ENCODE measurements around the gene MAG. TPM values are rescaled to one million over a fixed set of nuclear protein-coding genes. Genes with fewer than 3 reads are reported as not detected.

The MAG gene
- total and polyA plus RNA-seq, 9 of the 15 experiments (the other 6 are each of a cell fraction or from before 2014, with no cell fraction given), result 0.11 to 10.0 (median 1.6) TPM

DNA sequence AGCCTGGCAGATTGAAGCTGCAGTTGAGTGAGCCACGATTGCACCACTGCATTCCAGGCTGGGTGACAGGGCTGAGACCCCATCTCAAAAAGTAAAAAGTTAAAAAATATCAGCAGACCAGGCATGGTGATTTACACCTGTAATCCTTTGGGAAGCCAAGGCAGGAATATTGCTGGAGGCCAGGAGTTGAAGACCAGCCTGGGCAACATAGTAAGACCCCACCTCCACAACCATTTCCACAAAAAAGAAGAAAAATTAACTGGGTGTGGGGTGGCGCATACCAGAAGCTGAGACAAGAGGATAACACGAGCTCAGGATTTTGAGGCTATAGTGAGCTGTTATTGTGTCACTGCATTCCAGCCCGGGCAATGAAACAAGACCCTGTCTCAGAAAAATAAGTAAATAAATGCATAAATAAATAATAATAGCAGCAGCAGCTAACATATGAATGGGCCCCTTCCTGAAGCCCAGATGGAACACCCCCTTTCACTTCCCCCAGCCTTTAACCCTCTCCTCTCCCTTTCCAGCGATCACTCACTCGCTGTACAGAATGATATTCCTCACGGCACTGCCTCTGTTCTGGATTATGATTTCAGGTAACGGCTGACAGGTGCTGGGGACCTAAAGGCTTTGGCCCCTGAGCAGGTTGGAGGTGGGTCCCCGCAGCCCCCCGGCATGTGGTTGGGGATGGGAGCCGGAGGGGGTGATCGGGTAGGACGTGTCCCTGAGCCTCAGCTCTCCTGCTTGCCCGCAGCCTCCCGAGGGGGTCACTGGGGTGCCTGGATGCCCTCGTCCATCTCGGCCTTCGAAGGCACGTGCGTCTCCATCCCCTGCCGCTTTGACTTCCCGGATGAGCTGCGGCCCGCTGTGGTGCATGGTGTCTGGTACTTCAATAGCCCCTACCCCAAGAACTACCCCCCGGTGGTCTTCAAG is 3.2 kb downstream of the MAG start:
- H3K4me2 ChIP-seq (ENCODE audit: insufficient read depth, low read length), result no peak overlapping the region
- peak overlapping the region; percentile 7; the same call in 1 of the 2 replicates for H2AFZ ChIP-seq (ENCODE audit: low read depth, low read length)
- no peaks in the 10 kb centered on the region for H3K9me3 ChIP-seq (replicated peaks; ENCODE audit: control insufficient read depth, insufficient read depth, low read depth, low read length)
- TF ChIP-seq ZNF121 (CRISPR knock-in tag; conservative IDR thresholded peaks at IDR 0.05), result peak; percentile 39; the same call in 1 of the 2 replicates
- peak; percentile 50; the same call in 1 of the 2 replicates for TF ChIP-seq ZBTB7A (IDR thresholded peaks at IDR 0.05; ENCODE audit: borderline replicate concordance, control insufficient read depth, low read depth, low read length)
- TF ChIP-seq HNRNPH1 (optimal IDR thresholded peaks at IDR 0.05; ENCODE audit: low read depth, low read length), result no peak
- TF ChIP-seq, protein P1, sequence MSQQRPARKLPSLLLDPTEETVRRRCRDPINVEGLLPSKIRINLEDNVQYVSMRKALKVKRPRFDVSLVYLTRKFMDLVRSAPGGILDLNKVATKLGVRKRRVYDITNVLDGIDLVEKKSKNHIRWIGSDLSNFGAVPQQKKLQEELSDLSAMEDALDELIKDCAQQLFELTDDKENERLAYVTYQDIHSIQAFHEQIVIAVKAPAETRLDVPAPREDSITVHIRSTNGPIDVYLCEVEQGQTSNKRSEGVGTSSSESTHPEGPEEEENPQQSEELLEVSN (IDR thresholded peaks at IDR 0.05; ENCODE audit: borderline replicate concordance in 1 of 2, extremely low read depth in 1 of 2, insufficient read depth in 1 of 2, insufficient read length in 1 of 2, low read depth in 1 of 2, low read length in 1 of 2, poor library complexity in 1 of 2, severe bottlenecking in 1 of 2), result peak in 1 of 2 experiments; percentile 30
- no peak for TF ChIP-seq LCOR (CRISPR knock-in tag; IDR thresholded peaks at IDR 0.05)
- TF ChIP-seq HMGXB4 (CRISPR knock-in tag; IDR thresholded peaks at IDR 0.05), result no peak
- peak; percentile 67 for TF ChIP-seq PRDM10 (IDR thresholded peaks at IDR 0.05; ENCODE audit: partially characterized antibody)
- no peak for TF ChIP-seq ZNF282 (CRISPR knock-in tag; IDR thresholded peaks at IDR 0.05)
- intact Hi-C loops (cut with micrococcal nuclease), result no loop called here
- ATAC-seq (no peak), DNase-seq (ENCODE audit: extremely low read depth in 1 of 4, low spot score in 3 of 4) (no peak), FAIRE-seq (no peak)
- no peaks in the 10 kb centered on the region for H3K79me2 ChIP-seq (ENCODE audit: control insufficient read depth, insufficient read depth, low read length)
- no TSS peak for BruUV-seq (replicated peaks)
- H3K9ac ChIP-seq (ENCODE audit: insufficient read depth in 1 of 2, low read depth in 2 of 2, low read length in 2 of 2), result peak overlapping the region in 1 of 2 experiments; percentile 47; a peak in 2 of 4 replicates
- in situ Hi-C loops (cut with MboI), result no loop called here
- H3K4me1 ChIP-seq (replicated peaks in 1 of 2; ENCODE audit: control insufficient read depth in 2 of 2, insufficient read depth in 2 of 2, low read length in 2 of 2), result peaks cover 40 to 76% of the 10 kb centered on the region in 2 experiments
- H4K20me1 ChIP-seq (replicated peaks; ENCODE audit: control insufficient read depth, insufficient read depth, low read length), result no peaks in the 10 kb centered on the region
- CTCF ChIA-PET (ENCODE audit: low intra/inter-chr PET ratio), result no interaction called here
- H3K36me3 ChIP-seq (ENCODE audit: control insufficient read depth, insufficient read depth, low read length), result no peaks in the 10 kb centered on the region
- H3K9me1 ChIP-seq (ENCODE audit: control insufficient read depth, insufficient read depth, low read length), result peaks cover 6% of the 10 kb centered on the region
- POLR2A ChIA-PET, result interaction anchor here (0.5 to 1.5 kb wide), 4 partner anchors 13 to 147 kb away, joined by 3 to 4 read pairs (median 4); partner anchors contain the start of gene HAMP
- H3K27ac ChIP-seq (ENCODE audit: extremely low read depth, low read depth, low read length), result no peak overlapping the region
- no peak overlapping the region for H3K4me3 ChIP-seq
- 71% methylated on average over 16 of the region's 25 CpGs for WGBS (ENCODE audit: insufficient coverage, low coverage, missing lambda C conversion rate)
- H3K27me3 ChIP-seq (ENCODE audit: control insufficient read depth in 2 of 2, insufficient read depth in 2 of 2, low read length in 2 of 2), result peaks cover 2 to 12% of the 10 kb centered on the region in 2 experiments; a peak in 3 of 5 replicates

All from K562 (cell line).